H7 (cell line): ENCODE results near the gene THSD7A. TPM values are rescaled to one million over a fixed set of nuclear protein-coding genes. Genes with fewer than 3 reads are reported as not detected.

ENCODE experiments used
- DNase-seq: peaks from one replicate; pipeline ENCODE4 v3.0.0; 2012
- H3K27me3 ChIP-seq: 2 replicates; pipeline ENCODE4 v1.6.0; 2011; ENCODE audit warnings: mild to moderate bottlenecking, low read length; ENCODE audit not compliant: control insufficient read depth, insufficient read depth
- H3K36me3 ChIP-seq: replicated peaks from 2 replicates; pipeline ENCODE4 v1.5.1; 2011; ENCODE audit warnings: low read length; ENCODE audit not compliant: control insufficient read depth, insufficient read depth
- H3K4me3 ChIP-seq: 2 replicates; pipeline ENCODE4 v1.5.1; 2011; ENCODE audit warnings: low read depth, mild to moderate bottlenecking, control low read depth, low read length, moderate library complexity; ENCODE audit not compliant: insufficient read depth
- total RNA-seq: library from RNA; depleted of rRNA; stranded (reverse); fragments of >200 nt; shearing (Covaris generic); gene quantifications from 2 replicates; pipeline ENCODE4 v1.2.3, GENCODE V29; 2014

The THSD7A gene
- total RNA-seq, 1 experiment from 2014 or later = 0.69 TPM

DNA sequence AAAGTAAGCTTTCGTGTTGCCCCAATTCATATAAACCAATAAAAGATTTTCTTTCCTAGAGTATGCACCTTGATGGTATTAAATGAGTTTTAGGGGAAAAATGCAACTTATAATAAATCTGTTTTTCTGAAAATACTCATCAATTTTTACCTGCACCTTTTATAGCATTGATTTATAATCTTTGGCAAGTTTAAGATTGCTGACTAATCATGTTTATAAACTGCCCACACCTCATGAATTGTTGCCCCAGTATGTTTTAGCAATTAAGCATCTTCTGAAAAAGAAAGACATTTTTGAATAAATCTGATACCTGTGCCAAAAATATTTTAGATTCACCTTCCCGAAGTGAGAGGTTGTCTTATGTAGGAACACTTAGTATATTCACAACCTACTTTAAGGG lies 420.0 kb downstream of the THSD7A start:
- Histone ChIP-seq H3K4me3 (no peak overlapping the region), H3K36me3 (no peaks in the 10 kb centered on the region), H3K27me3 (no peaks in the 10 kb centered on the region)
- DNase-seq = no peak

DNA sequence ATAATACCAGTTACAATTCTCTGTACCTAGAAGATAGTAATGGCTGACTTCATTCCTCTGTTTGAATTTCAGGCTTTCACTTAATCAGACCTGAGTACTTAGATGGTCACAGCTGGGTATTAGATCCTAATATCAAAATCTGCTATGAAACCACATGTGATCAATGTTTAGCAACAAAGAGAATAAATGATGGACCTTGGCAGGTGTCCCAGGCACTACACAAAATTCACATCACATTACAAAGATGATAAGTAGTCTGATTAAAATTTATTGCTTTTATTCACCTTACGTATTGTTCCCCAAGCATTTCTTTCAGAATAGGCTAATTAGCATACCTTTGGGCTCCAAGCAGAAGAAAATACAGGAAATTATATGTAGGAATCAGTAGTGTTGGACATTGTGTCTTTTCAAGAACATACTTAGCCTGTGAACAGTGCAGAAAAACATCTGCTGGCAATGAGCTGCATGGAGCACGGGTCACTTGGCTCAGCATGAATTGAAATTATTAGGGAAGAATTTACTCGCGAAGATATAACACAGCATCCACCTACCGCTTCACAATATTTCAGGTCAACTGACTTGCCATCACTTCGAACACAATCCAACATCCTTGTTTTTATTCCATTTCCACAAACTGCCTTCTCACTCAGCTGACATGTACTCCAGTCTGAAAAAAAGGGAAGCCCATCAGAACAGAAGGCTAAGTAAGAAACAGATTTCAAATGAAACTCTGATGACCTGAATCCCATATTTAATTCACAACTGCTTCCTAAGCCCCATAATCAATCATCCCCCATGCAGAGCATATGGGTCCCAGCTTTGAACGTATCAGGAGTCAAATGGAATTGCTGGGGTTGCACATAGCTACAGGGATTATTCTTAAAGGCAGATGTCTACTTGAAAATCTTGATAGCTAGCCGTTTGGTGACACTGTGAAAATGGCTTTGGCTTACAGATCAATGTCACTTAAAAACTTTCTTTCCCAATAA lies 421.0 kb downstream of the THSD7A start:
- Histone ChIP-seq H3K36me3 (no peaks in the 10 kb centered on the region), H3K27me3 (no peaks in the 10 kb centered on the region), H3K4me3 (no peak overlapping the region)
- DNase-seq = no peak

DNA sequence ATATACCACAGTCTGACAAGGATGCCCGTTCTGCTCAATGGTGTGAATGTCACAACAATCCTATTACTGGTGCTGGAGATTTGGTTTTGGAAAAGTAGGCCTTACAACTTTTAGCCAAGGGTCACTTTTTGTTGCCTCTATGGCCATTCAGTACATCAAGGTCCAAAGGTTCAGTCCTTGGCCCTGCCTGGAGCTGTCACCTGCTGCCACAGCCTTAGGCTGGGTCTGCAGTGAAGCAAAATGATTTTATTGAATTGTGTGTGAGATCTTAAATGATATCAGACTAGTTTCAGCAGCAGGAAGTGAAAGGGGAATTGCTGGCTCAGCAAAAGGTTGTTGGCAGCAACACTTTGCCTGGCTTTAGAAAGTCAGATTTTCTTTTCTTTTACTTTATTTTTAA lies 427.6 kb downstream of the THSD7A start:
- Histone ChIP-seq H3K4me3 (no peak overlapping the region), H3K27me3 (no peaks in the 10 kb centered on the region), H3K36me3 (no peaks in the 10 kb centered on the region)
- DNase-seq = no peak

DNA sequence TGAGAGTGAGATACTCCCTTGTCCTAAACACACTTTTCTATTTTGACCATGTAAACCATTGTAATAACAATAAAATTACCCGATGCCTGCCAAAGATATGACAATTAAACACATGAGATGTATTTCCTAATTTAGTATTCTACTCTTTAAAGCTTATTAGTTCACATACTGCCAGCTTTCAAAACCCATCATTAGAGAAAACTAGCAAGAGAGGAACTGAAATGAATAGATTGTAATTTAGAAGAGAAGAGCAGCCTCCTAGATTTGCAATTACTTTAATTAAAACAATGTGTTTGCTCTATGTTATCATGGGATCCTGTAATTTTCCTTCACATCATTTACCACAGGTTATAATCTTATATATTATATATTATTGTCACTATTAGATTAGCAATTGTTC lies 428.2 kb downstream of the THSD7A start:
- Histone ChIP-seq H3K27me3 (no peaks in the 10 kb centered on the region), H3K36me3 (no peaks in the 10 kb centered on the region), H3K4me3 (no peak overlapping the region)
- no peak for DNase-seq

- Histone ChIP-seq H3K36me3 (no peaks in the 10 kb centered on the region), H3K27me3 (no peaks in the 10 kb centered on the region), H3K4me3 (no peak overlapping the region)
- DNase-seq = no peak
Observed at GRCh38 chr7:11394438-11394837, 437.6 kb downstream of the THSD7A start.

DNA sequence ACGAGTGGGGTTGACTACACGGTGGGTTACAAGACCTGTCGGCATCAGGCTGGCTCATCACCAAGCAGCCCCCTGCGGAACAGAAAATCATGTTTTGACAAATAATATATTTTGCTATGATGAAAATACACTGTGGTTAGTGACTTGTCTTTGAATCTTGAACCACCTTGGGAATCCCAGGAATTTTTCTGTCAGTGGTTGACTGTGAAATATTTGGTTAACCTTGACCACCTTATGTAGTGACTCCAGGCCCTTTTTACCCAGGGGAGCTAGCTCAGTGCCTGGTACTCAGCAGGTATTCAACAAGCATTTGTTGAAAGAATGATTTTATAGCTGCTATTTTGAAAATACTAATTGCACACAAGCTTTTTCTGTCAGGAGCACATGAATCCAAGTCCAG lies 452.4 kb downstream of the THSD7A start:
- DNase-seq = no peak
- no peak overlapping the region for H3K4me3 ChIP-seq
- H3K36me3 ChIP-seq = no peaks in the 10 kb centered on the region
- H3K27me3 ChIP-seq = no peaks in the 10 kb centered on the region

- DNase-seq = no peak
- Histone ChIP-seq H3K36me3 (no peaks in the 10 kb centered on the region), H3K27me3 (no peaks in the 10 kb centered on the region), H3K4me3 (no peak overlapping the region)
Observed at GRCh38 chr7:11376529-11376928, 455.5 kb downstream of the THSD7A start.

- no peaks in the 10 kb centered on the region for H3K36me3 ChIP-seq
- DNase-seq = no peak
- no peaks in the 10 kb centered on the region for H3K27me3 ChIP-seq
- H3K4me3 ChIP-seq = no peak overlapping the region
Observed at GRCh38 chr7:11374629-11375028, 457.4 kb downstream of the THSD7A start.

GRCh38 chr7:11373546-11374142 lies 458.4 kb downstream of the THSD7A start:
- H3K36me3 ChIP-seq = no peaks in the 10 kb centered on the region
- DNase-seq = no peak
- H3K27me3 ChIP-seq = no peaks in the 10 kb centered on the region
- H3K4me3 ChIP-seq = no peak overlapping the region

DNA sequence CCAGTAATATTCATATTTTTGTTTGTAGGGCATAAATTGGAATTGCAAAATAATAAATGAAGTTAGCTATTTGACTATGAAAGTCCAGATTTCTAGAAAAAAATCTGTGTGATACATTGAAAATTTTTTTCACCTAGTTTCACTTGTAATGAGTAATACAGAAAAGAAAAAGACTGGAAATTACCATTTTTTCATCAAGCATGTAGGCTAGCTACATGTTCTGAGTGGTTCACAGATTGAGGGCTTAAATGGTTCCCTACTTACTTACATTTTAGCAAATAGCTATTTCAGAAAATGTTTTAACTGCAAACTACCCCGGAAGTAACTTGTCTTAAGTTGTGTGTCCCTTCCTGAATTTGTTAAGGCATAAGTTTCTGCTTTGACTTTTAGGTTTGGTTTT lies 462.3 kb downstream of the THSD7A start:
- Histone ChIP-seq H3K36me3 (no peaks in the 10 kb centered on the region), H3K27me3 (no peaks in the 10 kb centered on the region), H3K4me3 (no peak overlapping the region)
- no peak for DNase-seq

DNA sequence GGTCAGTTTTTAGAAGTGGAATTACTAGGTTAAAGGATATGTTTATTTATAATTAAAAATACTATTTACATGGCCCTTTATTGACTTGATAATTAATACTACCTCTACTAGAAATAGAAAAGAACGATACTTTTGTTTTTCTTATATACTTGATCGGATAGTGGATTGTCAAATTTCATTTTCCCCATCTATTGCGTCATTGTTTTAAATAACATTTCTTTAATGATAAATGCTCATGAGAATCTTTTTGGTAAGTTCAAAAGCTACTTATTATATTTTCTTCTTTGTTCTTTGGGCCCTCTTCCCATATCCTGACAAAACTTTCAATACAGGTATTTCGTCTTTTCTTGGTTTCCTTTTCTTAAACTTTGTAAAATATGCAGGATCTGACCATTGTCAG lies 465.9 kb downstream of the THSD7A start:
- DNase-seq = no peak
- no peaks in the 10 kb centered on the region for H3K36me3 ChIP-seq

GRCh38 chr7:11358637-11359036 lies 473.4 kb downstream of the THSD7A start:
- Histone ChIP-seq H3K4me3 (no peak overlapping the region), H3K36me3 (no peaks in the 10 kb centered on the region), H3K27me3 (no peaks in the 10 kb centered on the region)
- no peak for DNase-seq

More for the DNA sequence above, 465.9 kb downstream of the THSD7A start:
- no peaks in the 10 kb centered on the region for H3K27me3 ChIP-seq
- no peak overlapping the region for H3K4me3 ChIP-seq

DNA sequence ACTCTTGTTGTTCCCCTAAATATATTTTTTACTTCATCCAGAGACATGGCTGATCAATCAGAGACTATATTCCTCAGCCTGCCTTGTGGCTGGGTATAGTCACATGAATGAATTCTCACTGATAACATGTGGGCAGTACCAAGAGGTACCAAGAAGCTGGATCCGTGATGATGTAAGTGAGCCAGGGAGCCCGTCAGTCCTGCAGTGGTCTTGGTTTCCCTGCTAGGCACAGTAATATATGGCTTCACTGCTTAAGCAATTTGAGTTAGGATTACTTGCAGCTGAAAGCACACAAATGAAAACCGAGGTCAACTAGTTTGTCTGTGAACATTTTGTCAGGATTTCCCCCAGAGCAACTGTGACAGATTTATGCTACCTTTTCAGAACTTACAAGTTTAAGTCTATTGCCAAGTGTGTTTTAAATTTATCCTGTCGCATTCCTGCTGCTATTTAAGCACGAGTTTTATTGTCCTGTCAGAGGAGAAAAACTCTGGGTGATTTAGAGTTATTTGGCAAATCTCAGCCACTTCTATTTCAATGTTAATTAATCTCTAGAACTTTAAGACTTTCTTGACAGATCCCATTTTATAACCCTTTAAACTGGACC lies 476.5 kb downstream of the THSD7A start:
- no peaks in the 10 kb centered on the region for H3K27me3 ChIP-seq
- H3K36me3 ChIP-seq = no peaks in the 10 kb centered on the region
- H3K4me3 ChIP-seq = no peak overlapping the region
- DNase-seq = no peak

GRCh38 chr7:11346302-11346701 lies 485.7 kb downstream of the THSD7A start:
- no peaks in the 10 kb centered on the region for H3K27me3 ChIP-seq
- H3K4me3 ChIP-seq = no peak overlapping the region
- no peak for DNase-seq
- H3K36me3 ChIP-seq = no peaks in the 10 kb centered on the region

DNA sequence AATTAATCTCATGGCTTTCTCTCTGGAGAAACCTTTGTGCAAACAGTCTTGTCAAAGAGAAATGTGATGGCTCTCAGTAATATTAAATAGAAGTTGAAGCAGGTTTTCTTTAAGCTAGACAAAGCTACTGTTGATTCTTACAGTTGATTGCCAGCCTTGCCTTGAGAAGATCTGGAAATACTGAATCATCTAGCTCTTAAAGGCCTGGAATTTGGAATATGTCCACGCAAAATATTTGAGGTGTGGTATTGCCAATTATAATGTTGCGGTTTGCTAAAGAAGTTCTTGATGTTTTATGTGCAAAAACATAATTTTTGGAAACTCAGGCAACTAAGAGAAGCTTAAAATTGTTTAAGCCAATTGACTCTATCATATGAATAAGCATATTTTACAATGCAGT lies 486.4 kb downstream of the THSD7A start:
- Histone ChIP-seq H3K4me3 (no peak overlapping the region), H3K36me3 (no peaks in the 10 kb centered on the region)
- no peak for DNase-seq

More for the DNA sequence above, 486.4 kb downstream of the THSD7A start:
- H3K27me3 ChIP-seq = no peaks in the 10 kb centered on the region
